Measurements from ENCODE around the gene TP53TG5. TPM values are rescaled to one million over a fixed set of nuclear protein-coding genes. Genes with fewer than 3 reads are reported as not detected.

Gene TP53TG5
- total RNA-seq, 1 donor from 2014 or later = not detected

DNA sequence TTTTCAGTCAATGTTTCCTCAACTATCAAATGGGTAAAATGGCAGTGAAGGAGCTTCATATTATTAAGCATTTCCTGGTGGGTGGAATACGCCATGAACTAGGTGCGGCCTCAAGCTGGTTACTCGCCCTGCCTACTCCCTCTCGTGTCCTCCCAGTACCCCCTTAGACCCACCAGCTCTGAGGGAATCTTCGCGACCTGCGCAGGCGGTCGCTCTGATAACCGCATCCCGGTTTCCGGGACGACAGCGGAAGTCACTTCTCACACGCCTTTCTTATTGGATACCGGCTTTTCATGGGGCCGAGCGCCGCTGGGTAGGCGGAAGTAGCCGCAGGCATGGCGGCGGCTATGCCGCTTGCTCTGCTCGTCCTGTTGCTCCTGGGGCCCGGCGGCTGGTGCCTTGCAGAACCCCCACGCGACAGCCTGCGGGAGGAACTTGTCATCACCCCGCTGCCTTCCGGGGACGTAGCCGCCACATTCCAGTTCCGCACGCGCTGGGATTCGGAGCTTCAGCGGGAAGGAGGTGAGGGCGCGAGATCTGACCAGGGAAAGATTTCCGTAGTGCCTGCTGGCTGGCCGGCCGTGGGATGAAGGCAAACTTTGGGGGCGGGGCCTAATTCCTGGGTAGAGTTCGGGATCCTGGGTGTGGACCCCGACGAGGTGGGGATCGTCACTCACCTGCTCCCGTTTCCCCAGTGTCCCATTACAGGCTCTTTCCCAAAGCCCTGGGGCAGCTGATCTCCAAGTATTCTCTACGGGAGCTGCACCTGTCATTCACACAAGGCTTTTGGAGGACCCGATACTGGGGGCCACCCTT, 37.9 kb upstream of the TP53TG5 start, which contains the start of gene PIGT:
Gene PIGT, plus strand, starts transcription at position 320 of the 816 bp plus-strand sequence. Its CDS starts 16 bp downstream, at position 336.
- Histone ChIP-seq H3K27ac (ENCODE audit: low read depth, low read length) (peak within 1 kb of the TSS; percentile 68), H3K27me3 (ENCODE audit: control insufficient read depth in 3 of 3, insufficient read depth in 3 of 3, low read length in 3 of 3) (no peaks in the 10 kb centered on the region), H3K9me3 (ENCODE audit: control insufficient read depth in 3 of 3, low read length in 3 of 3) (no peaks in the 10 kb centered on the region), H3K9ac (ENCODE audit: low read depth in 1 of 3, low read length in 3 of 3) (peak within 1 kb of the TSS; percentile 90 to 95 (median 90)), H3K4me3 (ENCODE audit: low read length in 3 of 3) (peak within 1 kb of the TSS; percentile 90 to 96 (median 95)), H3K36me3 (ENCODE audit: control insufficient read depth in 3 of 3, insufficient read depth in 3 of 3, low read length in 3 of 3) (peaks cover 30 to 34% (median 30%) of the 10 kb centered on the region in 3 donors), H3K4me1 (ENCODE audit: control insufficient read depth in 3 of 3, insufficient read depth in 3 of 3, low read length in 3 of 3) (peaks cover 33 to 57% (median 34%) of the 10 kb centered on the region in 3 donors)

DNA sequence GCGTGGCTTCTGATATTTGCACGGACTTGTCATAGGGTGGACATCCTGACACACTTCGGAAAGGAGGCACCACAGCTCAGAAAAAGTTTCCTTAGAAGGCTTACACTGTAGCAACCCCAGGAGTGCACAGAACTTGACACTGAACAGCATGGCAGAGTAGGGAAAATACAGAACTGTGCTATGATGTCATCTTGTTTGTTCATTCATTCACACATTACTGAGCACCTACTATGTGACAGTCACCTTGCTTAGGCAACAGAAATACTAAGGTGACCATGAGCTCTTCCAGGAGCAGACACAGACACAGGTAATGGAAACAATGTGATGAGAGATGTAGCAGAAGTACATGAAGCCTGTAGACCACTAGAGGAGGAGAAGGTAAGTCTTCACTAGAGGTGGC, 35.4 kb upstream of the TP53TG5 start:
- peaks cover 26 to 34% (median 33%) of the 10 kb centered on the region in 3 donors for H3K36me3 ChIP-seq (ENCODE audit: control insufficient read depth in 3 of 3, insufficient read depth in 3 of 3, low read length in 3 of 3)
- no peaks in the 10 kb centered on the region for H3K27me3 ChIP-seq (ENCODE audit: control insufficient read depth in 3 of 3, insufficient read depth in 3 of 3, low read length in 3 of 3)
- H3K9me3 ChIP-seq (ENCODE audit: control insufficient read depth in 3 of 3, low read length in 3 of 3) = no peaks in the 10 kb centered on the region
- H3K27ac ChIP-seq (ENCODE audit: low read depth, low read length) = no peak overlapping the region
- no peak overlapping the region for H3K4me3 ChIP-seq (ENCODE audit: low read length in 3 of 3)
- H3K4me1 ChIP-seq (ENCODE audit: control insufficient read depth in 3 of 3, insufficient read depth in 3 of 3, low read length in 3 of 3) = peaks cover 37 to 61% (median 38%) of the 10 kb centered on the region in 3 donors
- H3K9ac ChIP-seq (ENCODE audit: low read depth in 1 of 3, low read length in 3 of 3) = no peak overlapping the region

DNA sequence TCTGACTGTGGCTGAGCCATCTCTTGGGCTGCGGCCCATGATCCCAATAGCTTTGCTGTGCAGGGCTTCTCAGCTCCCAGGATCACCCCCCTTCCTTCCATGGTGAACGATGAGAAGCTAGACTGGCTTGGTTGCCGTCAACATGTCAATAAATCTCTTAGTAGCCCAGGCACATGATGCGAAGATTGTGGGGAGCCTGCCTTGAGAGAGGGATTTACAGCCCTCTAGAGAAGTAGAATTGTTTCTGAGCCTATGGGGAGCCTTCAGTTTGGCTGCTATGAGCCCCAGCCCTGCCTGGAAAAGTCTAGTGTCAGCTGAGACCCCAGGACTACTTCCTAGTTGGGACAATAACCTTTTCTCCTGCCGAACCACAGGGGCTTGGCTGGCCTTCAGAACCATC, 34.5 kb upstream of the TP53TG5 start:
- no peak overlapping the region for H3K4me3 ChIP-seq (ENCODE audit: low read length in 3 of 3)
- H3K36me3 ChIP-seq (ENCODE audit: control insufficient read depth in 3 of 3, insufficient read depth in 3 of 3, low read length in 3 of 3) = peaks cover 26 to 34% (median 31%) of the 10 kb centered on the region in 3 donors
- no peak overlapping the region for H3K9ac ChIP-seq (ENCODE audit: low read depth in 1 of 3, low read length in 3 of 3)
- H3K27ac ChIP-seq (ENCODE audit: low read depth, low read length) = no peak overlapping the region
- peaks cover 41 to 61% (median 43%) of the 10 kb centered on the region in 3 donors for H3K4me1 ChIP-seq (ENCODE audit: control insufficient read depth in 3 of 3, insufficient read depth in 3 of 3, low read length in 3 of 3)
- no peaks in the 10 kb centered on the region for H3K27me3 ChIP-seq (ENCODE audit: control insufficient read depth in 3 of 3, insufficient read depth in 3 of 3, low read length in 3 of 3)
- no peaks in the 10 kb centered on the region for H3K9me3 ChIP-seq (ENCODE audit: control insufficient read depth in 3 of 3, low read length in 3 of 3)

DNA sequence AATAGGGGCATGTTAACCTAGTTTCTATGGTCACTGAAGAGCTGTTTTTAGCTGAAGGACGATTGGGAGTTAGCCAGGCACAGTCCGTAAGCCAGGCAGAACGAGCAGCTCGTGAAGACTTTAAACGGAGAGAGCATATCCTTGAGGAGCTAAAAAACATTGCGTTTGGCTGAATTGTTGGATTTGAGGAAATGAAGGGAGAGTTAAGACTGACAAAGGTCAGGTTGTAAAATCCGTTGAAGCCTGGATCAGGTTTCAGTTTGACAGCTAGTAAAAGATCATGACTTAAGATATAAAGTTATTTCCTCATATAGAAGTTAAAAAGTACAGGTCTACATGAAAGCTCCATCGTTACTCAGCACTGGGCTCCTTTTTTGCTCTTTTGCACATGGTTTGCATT, 32.8 kb upstream of the TP53TG5 start:
- no peaks in the 10 kb centered on the region for H3K27me3 ChIP-seq (ENCODE audit: control insufficient read depth in 3 of 3, insufficient read depth in 3 of 3, low read length in 3 of 3)
- H3K27ac ChIP-seq (ENCODE audit: low read depth, low read length) = peak overlapping the region; percentile 28
- no peaks in the 10 kb centered on the region for H3K9me3 ChIP-seq (ENCODE audit: control insufficient read depth in 3 of 3, low read length in 3 of 3)
- peak overlapping the region in 1 of 3 donors; percentile 52 for H3K4me3 ChIP-seq (ENCODE audit: low read length in 3 of 3)
- H3K4me1 ChIP-seq (ENCODE audit: control insufficient read depth in 3 of 3, insufficient read depth in 3 of 3, low read length in 3 of 3) = peaks cover 35 to 56% (median 37%) of the 10 kb centered on the region in 3 donors
- H3K36me3 ChIP-seq (ENCODE audit: control insufficient read depth in 3 of 3, insufficient read depth in 3 of 3, low read length in 3 of 3) = peaks cover 26 to 34% (median 31%) of the 10 kb centered on the region in 3 donors
- peak overlapping the region in 2 of 3 donors; percentile 35 to 58 for H3K9ac ChIP-seq (ENCODE audit: low read depth in 1 of 3, low read length in 3 of 3)

DNA sequence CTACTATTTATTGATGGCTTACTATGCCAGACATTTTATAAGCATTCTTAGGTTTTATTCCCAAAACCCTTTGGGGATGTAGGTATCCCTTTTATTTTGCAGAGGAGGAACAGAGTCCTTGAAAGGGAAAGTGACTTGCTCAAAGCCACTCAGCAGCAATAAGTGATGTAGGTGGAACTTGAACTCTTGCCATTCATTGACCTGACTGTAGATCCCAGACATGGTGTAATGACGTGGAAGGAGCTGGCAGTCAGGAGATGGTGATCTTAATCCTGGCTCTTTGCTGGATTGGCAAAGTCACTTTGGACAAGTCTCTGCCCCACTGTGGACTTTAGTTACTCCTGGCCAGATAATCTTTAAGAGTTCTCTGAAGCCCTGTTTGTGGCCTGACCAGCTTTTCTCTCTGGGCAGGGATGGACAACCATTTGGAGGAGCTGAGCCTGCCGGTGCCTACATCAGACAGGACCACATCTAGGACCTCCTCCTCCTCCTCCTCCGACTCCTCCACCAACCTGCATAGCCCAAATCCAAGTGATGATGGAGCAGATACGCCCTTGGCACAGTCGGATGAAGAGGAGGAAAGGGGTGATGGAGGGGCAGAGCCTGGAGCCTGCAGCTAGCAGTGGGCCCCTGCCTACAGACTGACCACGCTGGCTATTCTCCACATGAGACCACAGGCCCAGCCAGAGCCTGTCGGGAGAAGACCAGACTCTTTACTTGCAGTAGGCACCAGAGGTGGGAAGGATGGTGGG, 31.6 kb upstream of the TP53TG5 start:
- Histone ChIP-seq H3K36me3 (ENCODE audit: control insufficient read depth in 3 of 3, insufficient read depth in 3 of 3, low read length in 3 of 3) (peaks cover 26 to 34% (median 31%) of the 10 kb centered on the region in 3 donors), H3K4me1 (ENCODE audit: control insufficient read depth in 3 of 3, insufficient read depth in 3 of 3, low read length in 3 of 3) (peaks cover 35 to 54% (median 42%) of the 10 kb centered on the region in 3 donors), H3K9me3 (ENCODE audit: control insufficient read depth in 3 of 3, low read length in 3 of 3) (no peaks in the 10 kb centered on the region), H3K27ac (ENCODE audit: low read depth, low read length) (no peak overlapping the region), H3K27me3 (ENCODE audit: control insufficient read depth in 3 of 3, insufficient read depth in 3 of 3, low read length in 3 of 3) (no peaks in the 10 kb centered on the region), H3K4me3 (ENCODE audit: low read length in 3 of 3) (no peak overlapping the region), H3K9ac (ENCODE audit: low read depth in 1 of 3, low read length in 3 of 3) (peak overlapping the region in 2 of 3 donors; percentile 10 to 24)

DNA sequence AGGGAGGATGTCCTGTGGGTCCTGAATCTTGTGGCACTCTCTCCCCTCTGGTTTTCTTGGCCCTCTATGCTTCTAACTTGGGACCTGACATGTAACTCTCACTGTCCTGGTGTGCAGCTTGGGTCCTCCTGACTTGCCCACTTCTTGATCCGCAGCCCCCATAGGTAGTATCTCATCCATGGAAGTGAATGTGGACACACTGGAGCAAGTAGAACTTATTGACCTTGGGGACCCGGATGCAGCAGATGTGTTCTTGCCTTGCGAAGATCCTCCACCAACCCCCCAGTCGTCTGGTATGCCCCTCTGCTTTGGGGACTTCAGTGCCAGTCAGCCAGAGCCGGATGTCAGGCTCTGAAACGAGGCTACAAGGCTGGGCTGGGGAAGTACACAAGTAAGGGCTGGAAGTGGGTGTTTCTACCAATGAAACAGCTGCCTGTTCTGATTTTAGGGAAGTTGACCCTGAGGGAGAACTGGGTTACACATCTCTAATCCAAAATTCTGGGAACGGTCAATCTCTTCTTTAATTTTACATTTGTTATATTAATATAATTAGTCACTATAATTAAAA, 30.6 kb upstream of the TP53TG5 start:
- Histone ChIP-seq H3K36me3 (ENCODE audit: control insufficient read depth in 3 of 3, insufficient read depth in 3 of 3, low read length in 3 of 3) (peaks cover 26 to 34% (median 31%) of the 10 kb centered on the region in 3 donors), H3K4me3 (ENCODE audit: low read length in 3 of 3) (peak overlapping the region; percentile 86 to 96 (median 94)), H3K9ac (ENCODE audit: low read depth in 1 of 3, low read length in 3 of 3) (peak overlapping the region; percentile 95 to 99 (median 99)), H3K4me1 (ENCODE audit: control insufficient read depth in 3 of 3, insufficient read depth in 3 of 3, low read length in 3 of 3) (peaks cover 35 to 54% (median 42%) of the 10 kb centered on the region in 3 donors), H3K27me3 (ENCODE audit: control insufficient read depth in 3 of 3, insufficient read depth in 3 of 3, low read length in 3 of 3) (no peaks in the 10 kb centered on the region), H3K9me3 (ENCODE audit: control insufficient read depth in 3 of 3, low read length in 3 of 3) (no peaks in the 10 kb centered on the region), H3K27ac (ENCODE audit: low read depth, low read length) (peak overlapping the region; percentile 100)

DNA sequence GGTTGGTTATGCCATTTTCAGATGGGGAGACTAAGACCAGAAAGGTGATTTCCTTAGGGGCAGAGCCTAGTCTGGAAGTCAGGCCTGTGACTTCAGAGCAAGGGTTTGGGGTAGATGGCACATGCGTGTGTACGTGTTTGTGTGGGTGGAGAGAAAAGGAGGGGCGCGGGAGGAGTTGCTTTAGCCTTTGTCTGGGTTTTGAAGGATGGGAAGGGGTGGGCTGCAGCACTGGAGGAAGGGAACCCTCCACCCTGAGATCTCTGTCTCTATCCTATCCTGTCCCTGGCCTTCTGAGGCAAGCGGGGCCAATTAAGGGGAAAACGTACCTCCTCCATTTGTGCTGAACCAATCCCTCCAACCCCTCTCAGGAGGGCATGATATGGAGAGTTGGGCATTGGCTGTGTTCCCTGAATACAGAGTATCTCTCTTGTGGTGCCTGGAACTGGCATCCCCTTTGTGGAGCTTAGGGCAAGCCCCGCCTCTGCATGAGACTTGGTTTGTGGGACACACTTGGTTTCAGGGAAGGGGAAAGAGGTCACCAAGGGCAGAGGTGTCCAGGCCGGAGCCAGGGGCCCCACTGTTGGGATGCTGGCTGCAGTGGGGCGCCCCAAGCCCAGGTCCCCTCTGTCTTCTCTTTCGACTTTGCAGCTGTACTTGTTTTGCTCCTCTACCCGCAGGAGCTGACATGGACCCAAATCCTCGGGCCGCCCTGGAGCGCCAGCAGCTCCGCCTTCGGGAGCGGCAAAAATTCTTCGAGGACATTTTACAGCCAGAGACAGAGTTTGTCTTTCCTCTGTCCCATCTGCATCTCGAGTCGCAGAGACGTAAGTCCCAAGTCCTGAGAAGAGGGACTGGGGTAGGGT, 29.9 kb upstream of the TP53TG5 start, which contains the start of gene DBNDD2:
Gene DBNDD2, plus strand, starts transcription at position 507 of the 863 bp plus-strand sequence. Its CDS starts 179 bp downstream, at position 686.
- Histone ChIP-seq H3K36me3 (ENCODE audit: control insufficient read depth in 3 of 3, insufficient read depth in 3 of 3, low read length in 3 of 3) (peaks cover 26 to 32% (median 31%) of the 10 kb centered on the region in 3 donors), H3K4me1 (ENCODE audit: control insufficient read depth in 3 of 3, insufficient read depth in 3 of 3, low read length in 3 of 3) (peaks cover 35 to 54% (median 42%) of the 10 kb centered on the region in 3 donors), H3K27me3 (ENCODE audit: control insufficient read depth in 3 of 3, insufficient read depth in 3 of 3, low read length in 3 of 3) (no peaks in the 10 kb centered on the region), H3K4me3 (ENCODE audit: low read length in 3 of 3) (peak within 1 kb of the TSS; percentile 86 to 96 (median 94)), H3K27ac (ENCODE audit: low read depth, low read length) (peak within 1 kb of the TSS; percentile 100), H3K9ac (ENCODE audit: low read depth in 1 of 3, low read length in 3 of 3) (peak within 1 kb of the TSS; percentile 95 to 99 (median 99)), H3K9me3 (ENCODE audit: control insufficient read depth in 3 of 3, low read length in 3 of 3) (no peaks in the 10 kb centered on the region)

DNA sequence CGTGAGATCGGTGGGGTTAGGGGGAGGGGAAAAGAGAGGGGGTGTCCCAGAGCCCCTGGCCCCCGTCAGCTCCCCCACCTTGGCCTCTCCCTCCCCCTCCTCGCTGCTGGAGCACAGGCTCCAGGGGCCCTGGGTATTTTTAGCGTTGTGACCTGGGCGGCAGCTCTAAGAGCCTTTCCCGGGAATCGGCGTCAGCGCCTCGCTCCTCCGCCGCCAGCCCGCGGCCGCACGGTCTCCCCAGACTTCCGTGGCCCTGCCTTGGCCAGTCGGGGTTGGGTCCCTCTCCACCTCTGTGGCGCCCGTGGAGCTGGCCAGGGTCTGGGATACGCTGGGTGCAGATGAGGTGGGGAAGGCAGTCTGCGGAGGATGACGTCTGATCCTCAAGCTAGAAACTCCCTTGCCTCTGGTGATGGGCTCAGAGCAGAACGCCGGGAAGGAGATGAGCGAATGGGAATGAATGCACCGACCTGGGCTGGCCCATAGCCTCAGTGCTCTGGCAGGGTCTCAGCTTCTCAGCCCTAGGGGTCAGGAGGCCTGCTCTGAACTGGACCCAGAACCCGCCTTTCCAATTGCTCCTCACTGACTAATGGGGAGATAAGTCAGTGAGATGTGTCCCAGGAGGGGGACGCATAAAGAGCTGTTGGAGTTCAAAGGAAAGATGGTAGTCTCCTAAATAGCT, 29.1 kb upstream of the TP53TG5 start:
- H3K36me3 ChIP-seq (ENCODE audit: control insufficient read depth in 3 of 3, insufficient read depth in 3 of 3, low read length in 3 of 3) = peaks cover 26 to 30% (median 27%) of the 10 kb centered on the region in 3 donors
- H3K9me3 ChIP-seq (ENCODE audit: control insufficient read depth in 3 of 3, low read length in 3 of 3) = no peaks in the 10 kb centered on the region
- H3K9ac ChIP-seq (ENCODE audit: low read depth in 1 of 3, low read length in 3 of 3) = peak overlapping the region; percentile 95 to 99 (median 99)
- H3K27me3 ChIP-seq (ENCODE audit: control insufficient read depth in 3 of 3, insufficient read depth in 3 of 3, low read length in 3 of 3) = no peaks in the 10 kb centered on the region
- H3K4me1 ChIP-seq (ENCODE audit: control insufficient read depth in 3 of 3, insufficient read depth in 3 of 3, low read length in 3 of 3) = peaks cover 35 to 54% (median 42%) of the 10 kb centered on the region in 3 donors
- peak overlapping the region; percentile 86 to 96 (median 94) for H3K4me3 ChIP-seq (ENCODE audit: low read length in 3 of 3)
- H3K27ac ChIP-seq (ENCODE audit: low read depth, low read length) = peak overlapping the region; percentile 100

Measured in skeletal muscle tissue (tissue), 4 donors.